RPMI7951 (cell line): ENCODE measurements around the gene CD276. TPM values are rescaled to one million over a fixed set of nuclear protein-coding genes. Genes with fewer than 3 reads are reported as not detected.
"Not testable (repeated sequence)": the region's sequence is repeated elsewhere in the genome, so short reads cannot be mapped to it uniquely, and the experiment has no call there.

Experiments used
- DNase-seq: peaks from one replicate; pipeline ENCODE4 v3.0.0-alpha.2; 2012; ENCODE audit warnings: low read depth
- total RNA-seq: library from RNA; depleted of rRNA; stranded (reverse); fragments of >200 nt; shearing (Covaris generic); gene quantifications from 2 replicates; pipeline ENCODE4 v1.2.3, GENCODE V29; 2014

The CD276 gene
- total RNA-seq, 1 experiment from 2014 or later: 84.3 TPM

- DNase-seq: no peak
Observed at GRCh38 chr15:73709686-73710085, 25.5 kb downstream of the CD276 start.

- DNase-seq: no peak
Observed at GRCh38 chr15:73710321-73710720, 26.1 kb downstream of the CD276 start.

- no peak for DNase-seq
Observed at GRCh38 chr15:73711526-73711925, 27.3 kb downstream of the CD276 start.

- DNase-seq: no peak
Observed at GRCh38 chr15:73712107-73712506, 27.9 kb downstream of the CD276 start.

- DNase-seq: no peak
Observed at GRCh38 chr15:73714695-73715301, 30.6 kb downstream of the CD276 start.

GRCh38 chr15:73715417-73715816 lies 31.2 kb downstream of the CD276 start:
- DNase-seq: no peak

GRCh38 chr15:73716417-73716816 lies 32.2 kb downstream of the CD276 start:
- no peak for DNase-seq

- DNase-seq: no peak
Observed at GRCh38 chr15:73717206-73717605, 33.0 kb downstream of the CD276 start.

GRCh38 chr15:73717802-73718201 lies 33.6 kb downstream of the CD276 start:
- no peak for DNase-seq

- no peak for DNase-seq
Observed at GRCh38 chr15:73718694-73719093, 34.5 kb downstream of the CD276 start.

- DNase-seq: no peak
Observed at GRCh38 chr15:73722425-73722824, 38.2 kb downstream of the CD276 start.

- no peak for DNase-seq
Observed at GRCh38 chr15:73723191-73723590, 39.0 kb downstream of the CD276 start.

GRCh38 chr15:73724212-73724611 lies 40.0 kb downstream of the CD276 start:
- DNase-seq: no peak

GRCh38 chr15:73727330-73727976 lies 43.3 kb downstream of the CD276 start:
- peak; percentile 48 for DNase-seq

- not testable (repeated sequence) for DNase-seq
Observed at GRCh38 chr15:73732051-73732450, 47.9 kb downstream of the CD276 start.

- DNase-seq: no peak
Observed at GRCh38 chr15:73732930-73733329, 48.7 kb downstream of the CD276 start.

GRCh38 chr15:73737535-73737934 lies 53.4 kb downstream of the CD276 start:
- no peak for DNase-seq

GRCh38 chr15:73740152-73741048 lies 56.2 kb downstream of the CD276 start:
- no peak for DNase-seq

- no peak for DNase-seq
Observed at GRCh38 chr15:73741321-73741836, 57.2 kb downstream of the CD276 start.

- DNase-seq: no peak
Observed at GRCh38 chr15:73744293-73744692, 60.1 kb downstream of the CD276 start.

- DNase-seq: no peak
Observed at GRCh38 chr15:73745073-73745472, 60.9 kb downstream of the CD276 start.

GRCh38 chr15:73746261-73746660 lies 62.1 kb downstream of the CD276 start:
- no peak for DNase-seq
